Kidney epithelial cell (primary cell): Measurements from ENCODE around the gene PDE4B. TPM values are rescaled to one million over a fixed set of nuclear protein-coding genes. Genes with fewer than 3 reads are reported as not detected.

Experiments used
- DNase-seq: peaks from one replicate; pipeline ENCODE4 v3.0.0-alpha.2; 2010; ENCODE audit warnings: low read depth
- H3K27me3 ChIP-seq: 2 replicates; pipeline ENCODE4 v1.6.0; 2011; ENCODE audit warnings: low read length; ENCODE audit not compliant: control insufficient read depth, insufficient read depth
- H3K36me3 ChIP-seq: 2 replicates; pipeline ENCODE4 v1.5.1; 2011; ENCODE audit warnings: low read length; ENCODE audit not compliant: control insufficient read depth, insufficient read depth
- H3K4me3 ChIP-seq: 2 replicates; pipeline ENCODE4 v1.5.1; 2011; ENCODE audit warnings: low read depth, mild to moderate bottlenecking, control low read depth, low read length
- total RNA-seq: library from RNA; depleted of rRNA; stranded (reverse); fragments of >200 nt; gene quantifications from 2 replicates; pipeline ENCODE4 v1.2.3, GENCODE V29; 2015
- TF ChIP-seq, protein P1 (sequence below): IDR thresholded peaks from 2 replicates; pipeline ENCODE4 v1.5.1; 2011; ENCODE audit warnings: mild to moderate bottlenecking, moderate library complexity, low read length, control low read depth, inconsistent platforms; ENCODE audit not compliant: insufficient read depth, poor library complexity, severe bottlenecking

The PDE4B gene
- total RNA-seq, 1 donor from 2014 or later: 0.33 TPM

DNA sequence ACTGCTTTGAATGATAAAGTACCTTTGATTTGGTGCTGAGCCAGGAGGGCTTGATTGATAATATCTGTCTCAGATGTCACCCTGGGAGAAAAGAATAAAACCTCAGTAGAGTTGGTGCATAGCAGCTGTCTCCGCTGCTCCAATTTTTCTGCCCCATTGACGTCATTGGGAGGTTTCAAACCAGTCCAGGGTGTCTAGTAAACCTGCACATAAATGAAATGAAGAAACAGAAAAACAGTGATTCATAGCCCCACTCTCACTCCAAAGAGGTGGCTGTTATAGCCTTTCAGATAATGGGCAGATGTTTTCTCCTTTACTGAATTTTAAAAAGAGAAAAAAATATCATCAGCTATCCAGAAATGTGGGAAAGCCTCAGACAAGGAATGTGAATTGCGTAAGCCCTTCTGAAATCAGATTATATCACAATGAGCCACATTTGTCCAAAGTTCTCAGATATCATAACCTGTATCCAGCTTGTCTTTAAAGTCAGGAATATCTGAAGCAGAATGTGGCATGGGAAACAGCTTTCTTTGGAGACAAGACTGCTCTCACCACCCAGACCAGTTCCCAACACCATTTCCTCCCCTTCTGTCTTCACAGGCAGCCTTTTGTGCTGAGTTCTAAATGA is 390.0 kb downstream of the PDE4B start:
- H3K4me3 ChIP-seq: no peak overlapping the region
- DNase-seq: no peak

DNA sequence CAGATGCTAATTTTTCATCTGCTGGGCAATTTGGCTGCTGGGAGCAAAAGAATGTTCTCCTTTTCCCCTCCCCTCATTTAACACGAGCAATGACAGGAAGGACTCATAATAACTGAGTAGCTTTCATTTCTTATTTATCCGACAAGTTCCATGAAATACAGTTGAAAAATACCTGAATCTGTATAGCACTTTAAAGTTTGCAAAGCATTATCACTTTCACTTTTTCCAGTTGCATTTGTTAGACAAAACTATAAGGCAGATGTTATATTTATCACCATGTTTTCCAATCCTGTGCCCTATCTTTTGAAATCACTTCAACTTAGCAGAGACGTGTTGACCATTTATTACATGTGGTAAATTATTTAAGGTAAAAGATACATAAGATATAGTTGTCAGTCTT is 390.7 kb downstream of the PDE4B start:
- no peak overlapping the region for H3K4me3 ChIP-seq
- H3K27me3 ChIP-seq: no peaks in the 10 kb centered on the region
- no peaks in the 10 kb centered on the region for H3K36me3 ChIP-seq
- TF ChIP-seq, protein P1, sequence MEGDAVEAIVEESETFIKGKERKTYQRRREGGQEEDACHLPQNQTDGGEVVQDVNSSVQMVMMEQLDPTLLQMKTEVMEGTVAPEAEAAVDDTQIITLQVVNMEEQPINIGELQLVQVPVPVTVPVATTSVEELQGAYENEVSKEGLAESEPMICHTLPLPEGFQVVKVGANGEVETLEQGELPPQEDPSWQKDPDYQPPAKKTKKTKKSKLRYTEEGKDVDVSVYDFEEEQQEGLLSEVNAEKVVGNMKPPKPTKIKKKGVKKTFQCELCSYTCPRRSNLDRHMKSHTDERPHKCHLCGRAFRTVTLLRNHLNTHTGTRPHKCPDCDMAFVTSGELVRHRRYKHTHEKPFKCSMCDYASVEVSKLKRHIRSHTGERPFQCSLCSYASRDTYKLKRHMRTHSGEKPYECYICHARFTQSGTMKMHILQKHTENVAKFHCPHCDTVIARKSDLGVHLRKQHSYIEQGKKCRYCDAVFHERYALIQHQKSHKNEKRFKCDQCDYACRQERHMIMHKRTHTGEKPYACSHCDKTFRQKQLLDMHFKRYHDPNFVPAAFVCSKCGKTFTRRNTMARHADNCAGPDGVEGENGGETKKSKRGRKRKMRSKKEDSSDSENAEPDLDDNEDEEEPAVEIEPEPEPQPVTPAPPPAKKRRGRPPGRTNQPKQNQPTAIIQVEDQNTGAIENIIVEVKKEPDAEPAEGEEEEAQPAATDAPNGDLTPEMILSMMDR: no peak
- DNase-seq: no peak

More for the DNA sequence above, 390.0 kb downstream of the PDE4B start:
- Histone ChIP-seq H3K27me3 (no peaks in the 10 kb centered on the region), H3K36me3 (no peaks in the 10 kb centered on the region)
- TF ChIP-seq, protein P1: no peak

DNA sequence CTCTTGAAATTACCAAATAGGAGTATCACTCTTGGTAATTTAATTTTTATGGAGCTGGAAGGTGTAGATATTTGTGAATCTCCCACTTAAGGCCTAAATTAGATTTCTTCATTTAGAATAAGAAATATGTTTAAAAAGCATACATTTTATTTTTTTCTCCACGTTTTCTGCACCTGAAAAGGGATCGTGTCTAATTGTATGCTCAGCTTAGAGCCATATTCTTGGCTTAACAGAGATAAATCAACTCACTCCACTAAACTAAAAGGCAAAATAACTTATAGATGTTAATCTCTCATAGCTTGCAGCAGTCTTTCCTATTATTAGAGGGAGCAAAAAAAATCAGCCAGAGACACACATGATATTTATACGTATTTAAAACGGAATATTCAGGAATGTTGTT is 404.4 kb downstream of the PDE4B start:
- Histone ChIP-seq H3K27me3 (no peaks in the 10 kb centered on the region), H3K36me3 (no peaks in the 10 kb centered on the region), H3K4me3 (no peak overlapping the region)
- TF ChIP-seq, protein P1: no peak
- DNase-seq: no peak

DNA sequence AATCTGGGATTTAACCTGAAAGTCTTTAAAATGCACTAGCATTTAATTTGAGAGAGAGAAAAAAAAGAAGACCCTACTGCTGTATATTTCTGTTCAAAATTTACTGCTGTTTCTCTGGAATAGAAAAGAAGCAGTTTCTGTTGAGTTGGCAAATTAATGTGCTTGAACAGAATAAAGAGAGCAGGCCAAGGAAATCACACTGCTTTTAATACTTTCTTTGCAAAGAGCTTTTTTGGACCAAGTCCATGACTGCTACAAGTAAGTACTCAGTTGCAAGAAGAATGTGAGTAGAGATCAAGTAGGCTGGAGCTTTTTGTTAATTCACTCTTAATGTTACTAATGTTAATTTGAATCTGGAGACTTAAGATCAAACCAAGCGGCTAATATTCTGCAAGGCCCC is 405.1 kb downstream of the PDE4B start:
- no peaks in the 10 kb centered on the region for H3K27me3 ChIP-seq
- H3K4me3 ChIP-seq: no peak overlapping the region
- TF ChIP-seq, protein P1: no peak
- DNase-seq: no peak
- no peaks in the 10 kb centered on the region for H3K36me3 ChIP-seq

DNA sequence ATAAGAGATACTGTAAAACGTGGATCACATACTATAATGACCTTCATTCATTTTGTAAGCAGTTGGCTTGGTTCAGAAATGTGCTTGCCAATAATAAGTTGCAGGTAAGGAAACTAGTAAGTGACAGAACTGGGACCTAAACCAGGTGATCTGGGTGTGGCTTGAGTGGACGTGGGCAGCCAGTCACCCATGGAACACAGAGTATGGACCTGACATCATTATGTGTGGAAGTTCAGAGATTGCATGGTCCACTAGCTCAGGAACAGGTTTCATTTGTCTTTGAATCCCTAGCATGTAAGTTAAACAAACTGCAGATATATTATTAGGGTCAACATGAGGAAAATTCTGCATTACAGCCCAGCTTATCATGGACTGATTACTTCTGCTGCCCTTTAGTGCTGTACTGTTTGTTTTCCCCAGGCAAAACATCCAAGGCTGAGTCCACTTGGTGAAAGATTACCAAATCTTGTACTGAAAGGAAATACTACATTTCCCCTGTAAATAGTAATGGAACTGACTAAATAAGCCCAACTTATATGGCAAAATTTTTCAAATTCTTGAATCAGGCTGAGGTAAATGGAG is 414.0 kb downstream of the PDE4B start:
- Histone ChIP-seq H3K36me3 (no peaks in the 10 kb centered on the region), H3K4me3 (no peak overlapping the region), H3K27me3 (no peaks in the 10 kb centered on the region)
- TF ChIP-seq, protein P1: no peak
- DNase-seq: no peak

DNA sequence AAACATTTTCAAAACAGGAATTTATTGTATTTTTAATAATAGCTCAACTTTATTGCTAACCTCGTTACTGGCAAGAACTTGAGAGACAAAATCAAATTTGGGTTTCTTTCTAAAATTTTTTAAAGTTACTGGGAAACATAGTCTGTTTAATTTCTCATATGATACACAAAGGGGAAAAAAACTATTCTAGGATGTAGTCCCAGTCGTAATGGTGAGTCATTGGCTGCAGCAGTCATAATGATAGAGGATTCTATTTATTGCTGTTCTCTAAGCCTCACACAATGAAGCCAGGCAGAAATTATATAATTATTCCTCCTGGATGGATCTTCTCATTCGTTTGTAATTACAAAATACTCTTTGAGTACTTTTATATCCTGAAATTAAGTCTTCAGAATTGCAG is 414.8 kb downstream of the PDE4B start:
- no peaks in the 10 kb centered on the region for H3K36me3 ChIP-seq
- H3K4me3 ChIP-seq: no peak overlapping the region
- no peaks in the 10 kb centered on the region for H3K27me3 ChIP-seq
- no peak for DNase-seq
- TF ChIP-seq, protein P1: no peak
